CD14-positive monocyte (primary cell): ENCODE data around the gene AIRE. TPM values are rescaled to one million over a fixed set of nuclear protein-coding genes. Genes with fewer than 3 reads are reported as not detected.

Source experiments
- DNase-seq, 3 donors: peaks; one replicate each; pipeline ENCODE4 v3.0.0-alpha.2; 2011 to 2022
- H2AFZ ChIP-seq: 2 replicates; pipeline ENCODE4 v1.6.0; 2012; ENCODE audit warnings: mild to moderate bottlenecking, low read depth, low read length, inconsistent platforms; ENCODE audit not compliant: insufficient read depth, poor library complexity, severe bottlenecking
- H3K27ac ChIP-seq, 2 donors: 1 replicate in 1 of 2; 2 replicates in 1 of 2; pipeline ENCODE4 v1.5.1; 2012 to 2013; ENCODE audit warnings: low read length in 2 of 2, control low read depth in 1 of 2, inconsistent platforms in 1 of 2, low read depth in 1 of 2, mild to moderate bottlenecking in 1 of 2
- H3K27me3 ChIP-seq, 2 donors: one replicate each; pipeline versions ENCODE4 v1.6.0 to v1.6.1; 2011 to 2013; ENCODE audit warnings: low read length in 2 of 2; ENCODE audit not compliant: control insufficient read depth in 2 of 2, insufficient read depth in 2 of 2
- H3K36me3 ChIP-seq, 2 donors: replicated peaks in 1 of 2; 1 replicate in 1 of 2; 2 replicates in 1 of 2; pipeline versions ENCODE4 v1.5.1 to v1.6.1; 2012 to 2013; ENCODE audit warnings: low read length in 2 of 2, control low read depth in 1 of 2, inconsistent platforms in 1 of 2, mild to moderate bottlenecking in 1 of 2; ENCODE audit not compliant: insufficient read depth in 2 of 2, control insufficient read depth in 1 of 2
- H3K4me1 ChIP-seq, 2 donors: 1 replicate in 1 of 2; 2 replicates in 1 of 2; pipeline versions ENCODE4 v1.5.1 to v1.6.1; 2012 to 2013; ENCODE audit warnings: low read length in 2 of 2, control low read depth in 1 of 2, inconsistent platforms in 1 of 2, mild to moderate bottlenecking in 1 of 2, moderate library complexity in 1 of 2; ENCODE audit not compliant: insufficient read depth in 2 of 2, control insufficient read depth in 1 of 2
- H3K4me2 ChIP-seq: replicated peaks from 2 replicates; pipeline ENCODE3; 2012; ENCODE audit warnings: low read length, moderate library complexity, mild to moderate bottlenecking; ENCODE audit not compliant: poor library complexity, severe bottlenecking; ENCODE audit errors: extremely low read depth
- H3K4me3 ChIP-seq, 3 experiments: fragments of 200-600 bp in 1 of 3; sonication (generic) in 1 of 3; replicated peaks in 1 of 3; 1 replicate in 2 of 3; 2 replicates in 1 of 3; pipeline ENCODE4 v1.5.1; 2011 to 2013; ENCODE audit warnings: low read length in 3 of 3, mild to moderate bottlenecking in 3 of 3, control low read depth in 2 of 3, low read depth in 2 of 3, inconsistent platforms in 1 of 3, moderate library complexity in 1 of 3
- H3K79me2 ChIP-seq: 2 replicates; pipeline ENCODE4 v1.6.0; 2012; ENCODE audit warnings: mild to moderate bottlenecking, control low read depth, inconsistent platforms, low read length, moderate library complexity; ENCODE audit not compliant: insufficient read depth
- H3K9ac ChIP-seq: 2 replicates; pipeline ENCODE4 v1.6.0; 2017; ENCODE audit warnings: low read length, mild to moderate bottlenecking; ENCODE audit not compliant: insufficient read depth, poor library complexity, severe bottlenecking
- H3K9me3 ChIP-seq, 2 donors: replicated peaks in 1 of 2; 1 replicate in 1 of 2; 2 replicates in 1 of 2; pipeline versions ENCODE4 v1.5.1 to v1.6.1; 2012 to 2013; ENCODE audit warnings: low read length in 2 of 2, control low read depth in 1 of 2; ENCODE audit not compliant: control insufficient read depth in 1 of 2, insufficient read depth in 1 of 2
- H4K20me1 ChIP-seq: 2 replicates; pipeline ENCODE4 v1.6.0; 2012; ENCODE audit warnings: mild to moderate bottlenecking, low read length, control low read depth, moderate library complexity; ENCODE audit not compliant: insufficient read depth
- H3K27ac Mint-ChIP-seq, 7 donors: one replicate each; pipeline ENCODE4 v1.8.0; 2020; ENCODE audit warnings: mild to moderate bottlenecking in 7 of 7, mixed read lengths in 7 of 7, moderate library complexity in 6 of 7, inconsistent platforms in 2 of 7
- H3K27me3 Mint-ChIP-seq, 3 donors: one replicate each; pipeline ENCODE4 v1.8.0; 2021 to 2022; ENCODE audit warnings: low read depth in 3 of 3, mild to moderate bottlenecking in 3 of 3, mixed read lengths in 3 of 3, moderate library complexity in 3 of 3, inconsistent platforms in 1 of 3
- H3K36me3 Mint-ChIP-seq, 2 donors: one replicate each; pipeline ENCODE4 v1.8.0; 2020; ENCODE audit warnings: mixed read lengths in 2 of 2, inconsistent platforms in 1 of 2, mild to moderate bottlenecking in 1 of 2
- H3K4me1 Mint-ChIP-seq: one replicate; pipeline ENCODE4 v1.8.0; 2020; ENCODE audit warnings: mild to moderate bottlenecking, mixed read lengths
- H3K4me3 Mint-ChIP-seq, 2 donors: one replicate each; pipeline ENCODE4 v1.8.0; 2020; ENCODE audit warnings: mild to moderate bottlenecking in 2 of 2, mixed read lengths in 2 of 2, moderate library complexity in 1 of 2
- H3K9me3 Mint-ChIP-seq, 7 donors: one replicate each; pipeline ENCODE4 v1.8.0; 2020 to 2022; ENCODE audit warnings: mixed read lengths in 7 of 7, mild to moderate bottlenecking in 6 of 7, moderate library complexity in 6 of 7, inconsistent platforms in 2 of 7
- CTCF ChIP-seq: fragments of 200-600 bp; IDR thresholded peaks from one replicate; pipeline ENCODE4 v1.8.0; 2022; ENCODE audit warnings: antibody characterized with exemption, mild to moderate bottlenecking
- WGBS: methylation state at CpG from one replicate; pipeline ENCODE4 v1.1.5; 2013; ENCODE audit warnings: missing lambda C conversion rate; ENCODE audit not compliant: insufficient coverage; 5-methylcytosine and 5-hydroxymethylcytosine counted together
- intact Hi-C, 2 donors: fragments of 100-400 bp; cut with micrococcal nuclease; formaldehyde crosslinking; loops; one replicate each; pipeline versions ENCODE4 v1.15.0 to v1.15.1; 2023
- polyA plus RNA-seq, 3 donors: library from polyadenylated mRNA; depleted of rRNA in 1 of 3; unstranded in 2 of 3; stranded (reverse) in 1 of 3; fragments of 300-500 nt in 2 of 3; fragments of >200 nt in 1 of 3; fragmentation: Illumina TruSeq in 2 of 3; gene quantifications; 1 replicate in 2 of 3; 2 replicates in 1 of 3; pipeline ENCODE4 v1.2.3, GENCODE V29; 2012 to 2021

The AIRE gene
- polyA plus RNA-seq, 3 donors, result not detected

- Histone ChIP-seq H3K9me3 (no peaks in the 10 kb centered on the region), H3K27ac (no peak overlapping the region), H3K9ac (no peak overlapping the region), H3K4me1 (peaks cover 10 to 18% of the 10 kb centered on the region in 2 donors), H3K27me3 (no peaks in the 10 kb centered on the region), H3K4me3 (no peak overlapping the region), H3K79me2 (no peaks in the 10 kb centered on the region), H3K36me3 (peaks cover 0 to 18% of the 10 kb centered on the region in 2 donors), H2AFZ (no peak overlapping the region), H3K4me2 (no peak overlapping the region), H4K20me1 (peaks cover 4% of the 10 kb centered on the region)
- Mint-ChIP-seq H3K36me3 (peaks cover 15 to 16% of the 10 kb centered on the region in 2 donors), H3K9me3 (no peaks in the 10 kb centered on the region), H3K27me3 (peaks cover 0 to 2% (median 1%) of the 10 kb centered on the region in 3 donors), H3K4me1 (peaks cover 15% of the 10 kb centered on the region), H3K4me3 (no peak overlapping the region), H3K27ac (peak overlapping the region in 1 of 7 donors; percentile 2)
- intact Hi-C loops, result loop anchor here (5.0 to 10.0 kb wide), 5 partner anchors 47 to 1305 kb away; partner anchors contain the start of genes SUMO3 (in 2 of the 2), PCBP3 (in 1 of the 2) and RRP1 (in 1 of the 2)
- no peak for TF ChIP-seq CTCF
- no peak for DNase-seq
- WGBS, result 100% methylated on average over 1 of the region's 3 CpGs
These were observed 51.8 kb downstream of the AIRE start for GRCh38 chr21:44337449-44337848.

GRCh38 chr21:44337941-44338895, 52.5 kb downstream of the AIRE start:
- peaks cover 15% of the 10 kb centered on the region for H3K4me1 Mint-ChIP-seq
- Histone ChIP-seq H3K9me3 (no peaks in the 10 kb centered on the region), H4K20me1 (peaks cover 4% of the 10 kb centered on the region), H3K79me2 (no peaks in the 10 kb centered on the region), H3K27me3 (no peaks in the 10 kb centered on the region), H3K9ac (no peak overlapping the region), H3K4me2 (peak overlapping the region; percentile 66), H3K36me3 (peaks cover 0 to 14% of the 10 kb centered on the region in 2 donors), H2AFZ (peak overlapping the region; percentile 11), H3K27ac (peak overlapping the region in 1 of 2 donors; percentile 7), H3K4me1 (peaks cover 10 to 18% of the 10 kb centered on the region in 2 donors), H3K4me3 (peak overlapping the region in 2 of 3 experiments; percentile 3 to 55)
- H3K36me3 Mint-ChIP-seq, result peaks cover 12 to 13% of the 10 kb centered on the region in 2 donors
- DNase-seq, result peak in 1 of 3 donors; percentile 46
- peaks cover 0 to 1% (median 0%) of the 10 kb centered on the region in 7 donors for H3K9me3 Mint-ChIP-seq
- WGBS, result 47% methylated on average over 15 of the region's 47 CpGs
- H3K27ac Mint-ChIP-seq, result peak overlapping the region in 5 of 7 donors; percentile 50 to 86 (median 70)
- intact Hi-C loops, result loop anchor here (2.0 to 10.0 kb wide), 7 partner anchors 37 to 1304 kb away; partner anchors contain the start of genes SUMO3 (in 2 of the 2), LRRC3 (in 1 of the 2), PCBP3 (in 1 of the 2) and PFKL (in 1 of the 2)
- peaks cover 3 to 8% (median 3%) of the 10 kb centered on the region in 3 donors for H3K27me3 Mint-ChIP-seq
- peak overlapping the region in 1 of 2 donors; percentile 60 for H3K4me3 Mint-ChIP-seq
- TF ChIP-seq CTCF, result no peak
